Measurements from ENCODE around the gene DUSP7. TPM values are rescaled to one million over a fixed set of nuclear protein-coding genes. Genes with fewer than 3 reads are reported as not detected.

Gene DUSP7
- total and polyA plus RNA-seq, 10 donors = 5.4 to 68.6 (median 36.2) TPM

DNA sequence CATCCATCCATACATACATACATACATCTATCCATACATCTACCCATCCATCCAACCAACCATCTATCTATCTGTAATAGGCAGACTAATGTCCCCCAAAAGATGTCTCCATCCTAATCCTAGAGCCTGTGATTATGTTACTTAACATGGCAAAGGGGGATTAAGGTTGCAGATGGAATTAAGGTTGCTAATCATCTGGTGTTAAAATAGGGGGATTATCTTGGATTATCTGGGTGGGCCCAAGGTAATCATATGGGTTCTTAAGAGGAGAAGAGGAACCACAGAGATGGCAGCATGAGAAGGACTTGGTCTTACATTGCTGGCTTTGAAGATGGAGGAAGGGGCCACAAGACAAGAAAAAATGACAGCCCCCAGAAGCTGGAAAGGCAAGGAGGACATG lies 45.9 kb downstream of the DUSP7 start:
- Histone ChIP-seq H3K27me3 (replicated peaks in 1 of 7) (no peaks in the 10 kb centered on the region), H3K4me3 (no peak overlapping the region)
- intact Hi-C loops (cut with DNase I; ENCODE audit: low total_unique reads) = no loop called here

DNA sequence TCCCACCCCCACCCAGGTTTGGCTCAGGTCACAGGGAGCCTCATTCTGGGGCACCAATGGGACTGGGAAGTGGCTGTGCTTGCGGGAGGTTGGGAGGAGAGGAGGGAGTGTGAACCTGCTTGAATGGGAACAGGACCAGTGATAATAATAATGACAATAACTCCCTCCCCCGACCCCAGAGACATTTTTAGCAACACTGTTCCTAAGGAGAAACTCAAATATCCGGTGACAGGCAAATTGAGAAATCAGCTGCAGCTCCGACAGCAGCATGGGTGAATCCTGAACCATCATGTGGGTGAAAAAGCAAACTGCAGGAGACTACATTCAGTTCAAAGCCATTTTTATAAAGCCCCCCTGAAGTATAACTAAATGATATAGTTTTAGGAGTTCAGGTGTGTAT lies 49.1 kb downstream of the DUSP7 start:
- WGBS, 5 donors = 54 to 79% (median 78%) methylated on average over 4 of the region's 4 CpGs

More for the DNA sequence above, 45.9 kb downstream of the DUSP7 start:
- DNase-seq = no peak
- peaks cover 10 to 56% (median 33%) of the 10 kb centered on the region in 6 donors for H3K4me1 ChIP-seq
- H3K9me3 ChIP-seq = no peaks in the 10 kb centered on the region
- TF ChIP-seq POLR2AphosphoS5 (IDR thresholded peaks at IDR 0.05) (no peak), CTCF (IDR thresholded peaks at IDR 0.05 in 8 of 11, conservative IDR thresholded peaks at IDR 0.05 in 3 of 11) (no peak), POLR2A (IDR thresholded peaks at IDR 0.05) (no peak)
- no peaks in the 10 kb centered on the region for H3K36me3 ChIP-seq
- H3K27ac ChIP-seq = no peak overlapping the region

DNA sequence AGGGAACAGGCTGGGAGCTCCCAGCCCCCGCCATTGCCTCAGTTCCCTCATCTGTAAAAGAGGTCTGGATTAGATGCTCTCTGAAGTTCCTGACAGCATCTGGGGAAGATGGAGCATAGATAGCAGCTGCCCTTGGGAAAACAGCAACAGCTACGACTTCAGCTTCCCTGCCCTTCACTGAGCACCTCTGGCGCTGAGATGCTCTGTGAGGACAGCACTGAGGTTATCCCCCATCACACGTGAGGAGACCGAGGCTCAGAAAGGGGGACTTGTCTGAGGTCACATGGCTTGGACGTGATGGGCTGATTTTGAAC lies 49.6 kb downstream of the DUSP7 start:
- 73 to 90% (median 88%) methylated on average over 5 to 6 of the region's 6 CpGs for WGBS, 5 donors
- Histone ChIP-seq H3K4me3 (no peak overlapping the region), H3K4me1 (peaks cover 15 to 39% (median 32%) of the 10 kb centered on the region in 6 donors), H3K36me3 (no peaks in the 10 kb centered on the region), H3K27me3 (replicated peaks in 1 of 7) (no peaks in the 10 kb centered on the region), H3K27ac (peak overlapping the region in 1 of 8 donors; percentile 66), H3K9me3 (no peaks in the 10 kb centered on the region)
- no peak for DNase-seq
- TF ChIP-seq POLR2A (IDR thresholded peaks at IDR 0.05) = no peak
- TF ChIP-seq CTCF (IDR thresholded peaks at IDR 0.05 in 8 of 11, conservative IDR thresholded peaks at IDR 0.05 in 3 of 11) = no peak
- intact Hi-C loops (cut with DNase I; ENCODE audit: low total_unique reads) = loop anchor here (10.0 kb wide), 1 partner anchor 48 kb away; the partner anchor contains the start of gene DUSP7

More for the DNA sequence above, 49.1 kb downstream of the DUSP7 start:
- intact Hi-C loops (cut with DNase I; ENCODE audit: low total_unique reads) = loop anchor here (10.0 kb wide), 1 partner anchor 48 kb away; the partner anchor contains the start of gene DUSP7
- no peak overlapping the region for H3K27ac ChIP-seq
- no peaks in the 10 kb centered on the region for H3K36me3 ChIP-seq
- no peak for DNase-seq
- peaks cover 15 to 40% (median 31%) of the 10 kb centered on the region in 6 donors for H3K4me1 ChIP-seq
- TF ChIP-seq POLR2A (IDR thresholded peaks at IDR 0.05) (no peak), POLR2AphosphoS5 (IDR thresholded peaks at IDR 0.05) (no peak), CTCF (IDR thresholded peaks at IDR 0.05 in 8 of 11, conservative IDR thresholded peaks at IDR 0.05 in 3 of 11) (no peak)
- H3K9me3 ChIP-seq = no peaks in the 10 kb centered on the region
- no peak overlapping the region for H3K4me3 ChIP-seq
- H3K27me3 ChIP-seq (replicated peaks in 1 of 7) = no peaks in the 10 kb centered on the region

DNA sequence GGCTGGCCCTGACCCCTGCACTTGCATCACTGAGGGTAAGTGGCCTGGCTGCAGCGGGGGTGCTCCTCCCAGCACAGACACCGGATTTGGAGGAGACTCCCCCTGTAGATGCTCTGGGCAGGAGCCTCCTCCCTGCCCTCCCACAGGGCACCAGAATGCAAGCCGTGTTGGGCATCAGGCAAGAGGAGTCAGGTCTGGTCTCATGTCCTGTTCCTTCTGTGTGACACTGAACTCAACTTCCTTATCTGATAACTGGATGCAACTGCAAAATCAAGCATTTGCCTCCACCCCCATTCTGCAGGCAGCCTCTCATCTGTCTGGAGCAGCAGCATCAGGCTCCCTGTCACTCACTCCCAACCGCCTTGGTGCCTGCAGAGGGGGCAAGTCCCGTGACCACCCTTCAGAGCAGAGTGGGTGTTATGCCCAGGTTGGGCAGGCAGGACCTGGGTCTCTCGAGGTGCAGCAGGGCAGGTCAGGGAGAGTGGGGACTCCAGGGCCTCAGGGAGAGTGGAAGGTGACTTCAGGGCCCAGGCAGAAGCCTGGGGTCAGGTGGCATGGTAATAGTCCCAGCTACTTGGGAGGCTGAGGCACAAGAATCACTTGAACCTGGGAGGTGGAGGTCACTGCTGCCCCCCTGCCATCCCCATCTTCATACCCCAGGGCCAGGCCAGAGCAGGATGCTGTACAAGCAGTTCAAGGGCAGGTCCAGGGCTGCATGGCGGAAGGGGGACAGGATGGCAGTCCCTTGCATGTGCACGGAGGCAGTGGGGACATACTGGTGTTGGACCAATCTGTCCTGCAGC lies 50.2 kb downstream of the DUSP7 start:
- Histone ChIP-seq H3K4me1 (peaks cover 15 to 45% (median 37%) of the 10 kb centered on the region in 6 donors), H3K36me3 (no peaks in the 10 kb centered on the region), H3K4me3 (no peak overlapping the region), H3K27ac (peak overlapping the region in 6 of 8 donors; percentile 13 to 66 (median 51)), H3K9me3 (no peaks in the 10 kb centered on the region), H3K27me3 (replicated peaks in 1 of 7) (no peaks in the 10 kb centered on the region)
- intact Hi-C loops (cut with DNase I; ENCODE audit: low total_unique reads) = loop anchor here (10.0 kb wide), 1 partner anchor 49 kb away; the partner anchor contains the start of gene DUSP7
- 18 to 53% (median 50%) methylated on average over 2 to 8 of the region's 8 CpGs for WGBS, 5 donors
- TF ChIP-seq POLR2AphosphoS5 (IDR thresholded peaks at IDR 0.05) (peak in 2 of 3 donors; percentile 43 to 44), POLR2A (IDR thresholded peaks at IDR 0.05) (no peak)
- DNase-seq = no peak

All from spleen (tissue), 11 donors.